A549 treated with AZD2906 at 1 μM for 4 hours (cell line): ENCODE results near the gene OSMR. TPM values are rescaled to one million over a fixed set of nuclear protein-coding genes. Genes with fewer than 3 reads are reported as not detected.

Experiments used
- total RNA-seq: library from RNA; stranded (reverse); fragments of 200-300 nt; extraction: Qiagen RNA extraction; gene quantifications from 5 replicates; pipeline ENCODE4 v1.2.3, GENCODE V29; 2022

The OSMR gene
- total RNA-seq, result 49.1 to 70.1 TPM (median 59.6 TPM) in 5 replicates

DNA sequence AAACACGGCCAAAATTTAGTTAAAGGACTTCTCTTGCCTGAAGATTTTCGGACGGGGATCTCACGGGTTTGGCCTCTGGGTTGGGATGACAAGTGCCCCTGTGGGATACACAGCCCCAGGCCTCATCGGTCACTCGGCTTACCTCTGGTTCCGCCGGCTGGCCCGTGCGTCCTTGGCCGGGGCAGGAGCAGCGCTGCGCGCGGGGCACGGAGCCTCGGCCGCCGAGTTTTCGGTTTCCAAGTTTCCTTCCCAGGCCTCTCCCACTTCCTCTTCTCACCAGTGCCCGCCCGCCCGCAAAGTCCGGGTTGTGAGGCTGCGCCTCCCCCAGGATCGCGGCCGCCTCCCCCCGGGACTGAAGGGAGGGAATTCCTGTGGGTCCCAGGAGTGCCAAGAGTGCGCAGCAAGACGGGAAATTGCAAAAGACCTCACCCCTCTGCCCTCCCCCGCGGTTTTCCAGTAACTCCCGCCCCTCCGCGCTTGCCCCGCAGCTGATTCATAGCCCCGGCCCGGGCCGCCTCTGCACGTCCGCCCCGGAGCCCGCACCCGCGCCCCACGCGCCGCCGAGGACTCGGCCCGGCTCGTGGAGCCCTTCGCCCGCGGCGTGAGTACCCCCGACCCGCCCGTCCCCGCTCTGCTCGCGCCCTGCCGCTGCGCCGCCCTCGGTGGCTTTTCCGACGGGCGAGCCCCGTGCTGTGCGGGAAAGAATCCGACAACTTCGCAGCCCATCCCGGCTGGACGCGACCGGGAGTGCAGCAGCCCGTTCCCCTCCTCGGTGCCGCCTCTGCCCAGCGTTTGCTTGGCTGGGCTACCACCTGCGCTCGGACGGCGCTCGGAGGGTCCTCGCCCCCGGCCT is at the start of gene OSMR:
Gene OSMR (plus strand): TSS at position 487 of the 853 bp plus-strand sequence. CDS start 23,033 bp downstream, outside the sequence.

Other genes starting within 250 kb of the OSMR start
- gene RICTOR, start 228.4 kb downstream of the OSMR start, total RNA-seq, result 8.6 to 12.9 TPM (median 10.4 TPM) in 5 replicates